LNCAP (cell line): Measurements from ENCODE around the gene COMT.

Experiments used
- CTCF ChIP-seq: fragments of 450-650 bp; IDR thresholded peaks from 2 replicates; pipeline ENCODE4 v1.5.1; 2017; ENCODE audit warnings: mild to moderate bottlenecking

The COMT gene

DNA sequence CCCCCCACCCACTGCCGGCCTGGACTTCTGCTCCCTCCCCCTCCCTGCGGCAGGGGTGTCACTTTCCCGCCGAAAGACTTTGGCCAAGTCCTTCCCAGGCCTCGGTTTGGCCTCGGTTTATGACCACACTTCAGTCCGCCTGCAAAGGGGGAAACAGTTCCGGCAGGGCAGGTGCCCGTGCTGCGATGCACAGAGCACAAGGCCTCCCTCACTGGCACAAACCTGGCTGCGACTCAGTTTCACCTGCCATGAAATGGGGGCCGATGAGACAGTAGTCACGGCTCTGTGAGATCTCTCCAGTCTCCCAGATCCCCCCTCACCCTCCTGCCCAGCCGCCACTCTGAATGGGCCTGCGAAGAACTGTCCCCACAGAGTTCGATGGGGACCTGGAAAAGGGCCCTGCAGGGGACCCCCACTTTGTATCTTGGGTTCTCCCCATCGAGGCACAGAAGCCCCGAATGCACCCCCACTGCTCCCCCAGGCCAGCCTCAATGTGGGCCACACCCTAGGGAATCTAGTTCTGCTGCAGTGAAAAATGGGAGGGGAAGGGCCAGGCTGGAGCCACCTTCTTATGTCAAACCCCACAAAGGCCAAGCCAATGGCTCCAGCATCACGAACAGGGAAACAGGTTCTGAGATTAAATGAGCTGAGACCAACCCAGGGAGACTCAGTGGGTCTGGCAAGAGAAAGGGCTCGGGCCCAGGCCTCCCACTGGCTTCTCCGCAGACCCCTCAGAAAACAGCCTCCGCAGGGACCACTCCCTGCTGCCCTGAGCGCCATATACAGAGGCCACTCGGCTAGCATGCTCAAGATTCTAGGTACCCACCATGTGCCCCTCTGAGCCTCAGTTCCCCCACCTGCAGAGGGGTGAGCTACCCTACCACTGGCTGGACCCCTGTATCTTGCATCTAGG is 46.1 kb downstream of the COMT start:
- no peak for TF ChIP-seq CTCF

GRCh38 chr22:19988331-19988808 is 46.8 kb downstream of the COMT start:
- no peak for TF ChIP-seq CTCF

DNA sequence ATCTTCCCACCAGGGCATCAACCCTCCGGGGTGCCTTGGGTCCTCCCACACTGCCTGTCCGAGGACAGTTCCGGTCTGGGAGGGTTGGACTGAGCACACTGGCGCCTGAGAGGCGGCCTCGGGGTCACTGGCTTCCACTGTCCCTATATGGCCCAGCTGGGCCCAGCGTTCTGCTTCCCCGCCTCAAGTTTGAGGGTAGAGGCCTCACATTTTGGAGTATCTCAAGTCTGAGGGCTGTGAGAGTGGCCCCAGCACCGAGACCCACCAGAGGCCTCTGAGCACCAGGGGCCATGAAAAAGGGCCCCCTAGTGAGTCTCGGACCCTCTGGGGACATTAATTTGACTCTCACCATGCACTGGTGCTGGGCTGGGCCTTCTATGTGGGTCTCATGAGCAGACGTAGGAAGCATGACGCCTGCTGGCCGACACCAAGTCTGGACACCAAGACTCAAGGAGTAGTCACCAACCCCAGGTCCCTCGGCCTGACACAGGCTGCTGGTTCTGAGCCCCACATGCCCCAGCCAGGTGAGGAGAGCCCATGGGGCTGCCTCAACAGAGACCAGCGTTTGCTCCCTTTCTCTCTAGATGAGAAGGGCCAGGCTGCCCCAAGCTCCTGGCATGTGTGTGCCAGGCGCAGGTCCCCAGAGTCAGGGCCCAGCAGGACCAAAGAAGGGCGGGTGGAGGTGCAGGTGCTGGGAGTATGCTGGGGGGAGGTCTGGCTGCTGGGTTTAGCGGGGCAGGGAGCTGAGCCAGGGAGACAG is 47.6 kb downstream of the COMT start:
- no peak for TF ChIP-seq CTCF

GRCh38 chr22:19989725-19990067 is 48.1 kb downstream of the COMT start:
- TF ChIP-seq CTCF, result no peak

- no peak for TF ChIP-seq CTCF
These were observed 48.6 kb downstream of the COMT start for GRCh38 chr22:19990188-19990587.

DNA sequence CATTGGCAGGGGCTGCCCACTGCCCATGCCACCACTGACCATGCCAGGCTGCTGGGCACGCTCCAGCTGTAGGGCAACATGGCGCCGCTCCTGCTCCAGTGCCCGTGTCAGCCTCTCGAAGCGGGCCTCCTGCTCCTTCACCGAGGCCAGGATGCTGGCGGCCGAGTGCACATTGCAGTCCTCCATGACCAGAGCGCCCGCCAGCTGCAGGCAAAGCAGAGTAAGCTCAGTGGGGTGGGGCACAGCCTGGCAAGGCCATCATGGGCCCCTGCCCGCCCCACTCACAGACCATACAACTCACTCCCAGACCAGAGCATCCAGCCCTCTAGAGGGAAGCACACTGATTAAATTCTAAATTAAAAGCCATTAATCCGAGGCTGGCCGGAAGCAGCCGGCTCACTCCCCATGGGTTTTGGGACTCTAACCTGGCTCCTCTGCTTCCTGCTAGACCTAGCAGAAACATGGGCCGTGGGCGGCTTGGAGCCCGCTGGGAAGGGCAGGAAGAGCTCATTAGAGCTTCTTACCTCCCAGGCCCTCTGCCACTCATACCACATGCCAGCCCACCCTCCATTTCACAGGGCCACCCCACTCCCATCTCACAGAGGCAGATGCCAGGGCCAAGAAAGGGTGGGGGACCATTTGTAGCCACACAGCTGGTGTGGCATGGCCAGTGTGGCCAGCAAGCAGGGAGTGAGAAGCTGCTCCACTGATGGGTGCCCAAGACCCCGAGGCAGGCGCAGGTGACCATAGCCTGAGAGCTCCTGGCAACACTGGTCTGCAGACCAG is 49.2 kb downstream of the COMT start:
- no peak for TF ChIP-seq CTCF

GRCh38 chr22:19991395-19991644 is 49.7 kb downstream of the COMT start:
- TF ChIP-seq CTCF, result no peak
